GM19193 (cell line): ENCODE measurements around the gene GPX2.

ENCODE experiments used
- POLR2A ChIP-seq: IDR thresholded peaks from 4 replicates; pipeline ENCODE4 v1.6.1; 2011; ENCODE audit not compliant: insufficient read depth, insufficient read length; ENCODE audit errors: extremely low read depth

The GPX2 gene

GRCh38 chr14:64970041-64970440 is 27.5 kb upstream of the GPX2 start:
- TF ChIP-seq POLR2A, result no peak

DNA sequence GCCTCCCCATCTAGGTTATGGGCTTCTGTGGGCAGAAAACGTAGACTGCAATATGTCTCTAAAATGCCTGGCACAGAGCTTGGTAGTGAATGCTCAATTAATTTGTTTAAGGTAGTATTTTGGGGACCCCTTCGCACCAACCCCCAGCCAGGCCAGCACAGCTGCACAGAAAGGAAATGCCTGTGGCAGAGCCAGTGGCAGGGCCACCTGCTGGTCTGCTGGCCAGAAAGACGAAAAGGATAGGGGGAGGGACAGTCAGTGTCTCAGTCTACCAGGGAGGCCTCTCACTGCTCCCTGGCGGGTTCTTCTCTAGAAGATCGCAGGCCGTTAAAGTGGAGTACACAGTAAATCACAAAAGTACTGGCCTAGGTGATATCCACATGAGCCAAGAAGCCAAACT is 26.1 kb upstream of the GPX2 start:
- no peak for TF ChIP-seq POLR2A

DNA sequence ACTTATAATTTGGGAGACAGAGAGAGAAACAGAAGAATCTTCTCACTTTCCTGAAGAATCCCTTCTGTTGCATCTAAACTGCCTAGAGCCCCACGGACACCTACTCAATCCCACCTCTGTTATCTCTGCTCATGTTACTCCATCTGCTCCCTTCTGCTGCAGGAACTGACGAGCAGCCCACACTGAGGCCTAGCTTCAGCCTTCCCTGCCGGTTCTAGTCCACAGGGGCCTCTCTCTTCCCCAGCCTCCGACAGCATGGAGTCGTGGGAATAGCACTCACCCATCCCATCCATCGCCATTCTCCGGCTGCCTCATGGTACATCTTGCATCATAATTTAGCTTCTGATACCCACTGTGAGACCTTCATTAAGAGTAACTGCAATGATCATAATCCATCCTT is 25.6 kb upstream of the GPX2 start:
- no peak for TF ChIP-seq POLR2A

- no peak for TF ChIP-seq POLR2A
Observed at GRCh38 chr14:64966976-64967375, 24.4 kb upstream of the GPX2 start.

GRCh38 chr14:64965356-64966000 is 22.9 kb upstream of the GPX2 start:
- no peak for TF ChIP-seq POLR2A

GRCh38 chr14:64963611-64964010 is 21.1 kb upstream of the GPX2 start:
- no peak for TF ChIP-seq POLR2A

- TF ChIP-seq POLR2A, result no peak
Observed at GRCh38 chr14:64960762-64961276, 18.3 kb upstream of the GPX2 start.

DNA sequence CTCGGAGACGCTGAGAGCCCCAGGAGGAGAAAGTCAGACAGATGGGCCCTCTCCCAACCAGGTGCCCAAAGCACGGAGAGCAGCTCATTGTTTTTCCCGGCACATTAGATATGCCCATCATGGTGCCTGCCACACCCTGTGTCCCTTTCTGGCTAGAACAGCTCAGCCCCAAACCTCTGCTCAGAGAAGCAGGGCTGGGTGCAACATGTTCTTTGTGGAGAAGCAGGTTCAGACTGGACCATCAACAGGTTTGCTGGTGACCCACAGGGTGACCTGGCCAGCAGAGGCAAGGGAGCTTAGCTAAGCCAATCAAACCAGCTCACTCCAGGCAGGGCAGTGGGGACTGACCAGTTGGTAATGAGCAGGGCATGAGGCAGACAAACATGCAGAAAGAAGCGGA is 16.2 kb upstream of the GPX2 start:
- no peak for TF ChIP-seq POLR2A

GRCh38 chr14:64958201-64958600 is 15.7 kb upstream of the GPX2 start:
- no peak for TF ChIP-seq POLR2A

- TF ChIP-seq POLR2A, result no peak
Observed at GRCh38 chr14:64956697-64957406, 14.3 kb upstream of the GPX2 start.

- TF ChIP-seq POLR2A, result no peak
Observed at GRCh38 chr14:64955297-64955696, 12.8 kb upstream of the GPX2 start.

DNA sequence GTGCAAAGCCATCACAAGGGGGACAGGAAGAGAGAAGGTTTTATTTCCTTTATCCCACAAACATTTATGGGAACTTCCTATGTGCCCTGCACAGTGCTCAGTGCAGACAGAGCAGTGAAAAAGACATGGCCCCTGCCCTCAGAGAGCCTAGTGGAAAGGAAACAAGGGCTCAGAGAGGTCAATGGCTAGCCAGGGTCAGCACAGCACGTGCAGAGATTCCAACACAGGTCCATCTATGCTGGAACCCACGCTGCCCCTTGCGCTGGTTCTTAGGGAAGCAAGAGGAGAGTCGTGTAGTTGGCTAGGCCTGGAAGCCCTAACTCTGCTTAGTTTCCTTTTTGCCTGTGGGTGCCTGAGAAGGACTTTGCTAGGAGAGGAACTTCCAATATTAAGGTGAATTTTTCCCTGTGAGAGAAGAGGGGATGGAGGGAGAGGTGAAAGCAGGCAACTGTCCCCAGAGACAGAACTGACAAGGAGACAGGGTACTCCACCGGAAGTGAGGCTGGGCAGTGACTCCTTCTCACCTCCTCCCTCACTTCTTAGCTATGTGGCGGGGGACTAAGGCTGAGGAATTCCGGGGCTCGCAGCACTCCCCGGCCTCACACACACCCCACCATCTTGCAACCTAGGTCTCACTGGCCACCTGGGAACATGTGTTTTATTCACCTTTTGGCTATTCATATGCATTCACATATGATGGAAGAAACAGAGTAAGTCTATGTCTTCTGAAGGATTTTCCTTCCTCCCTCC is 12.1 kb upstream of the GPX2 start:
- no peak for TF ChIP-seq POLR2A

- no peak for TF ChIP-seq POLR2A
Observed at GRCh38 chr14:64953661-64954060, 11.1 kb upstream of the GPX2 start.

DNA sequence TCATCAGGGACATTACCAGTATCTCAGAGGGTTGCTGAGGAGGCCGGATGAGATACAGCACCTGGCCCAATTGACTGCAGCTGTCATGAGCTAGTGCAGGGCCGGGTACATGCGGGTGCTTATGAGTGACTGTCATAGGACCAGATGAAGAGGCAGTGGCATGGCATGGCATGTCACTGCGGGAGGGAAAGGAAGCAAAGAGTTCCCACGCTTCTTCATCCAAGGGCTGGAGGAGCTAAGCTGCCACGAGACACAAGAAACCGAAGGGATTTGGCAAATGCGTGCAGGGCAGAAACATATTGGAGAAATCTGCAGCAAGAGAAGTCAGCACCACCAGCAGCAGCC is 10.7 kb upstream of the GPX2 start:
- no peak for TF ChIP-seq POLR2A

GRCh38 chr14:64952598-64953309 is 10.2 kb upstream of the GPX2 start:
- no peak for TF ChIP-seq POLR2A
